Esophagus muscularis mucosa (tissue), 3 donors: Measurements from ENCODE around the gene CLCN4.

ENCODE experiments used
- EP300 ChIP-seq: sonication (generic); formaldehyde crosslinking; IDR thresholded peaks from one replicate; pipeline ENCODE4 v1.6.1; 2017; ENCODE audit warnings: antibody characterized with exemption
- POLR2A ChIP-seq: fragments of 450-650 bp; IDR thresholded peaks from one replicate; pipeline ENCODE4 v1.6.1; 2017; ENCODE audit warnings: antibody characterized with exemption, moderate library complexity, mild to moderate bottlenecking, low read depth
- POLR2AphosphoS5 ChIP-seq, 2 donors: sonication (generic); formaldehyde crosslinking; IDR thresholded peaks; one replicate each; pipeline ENCODE4 v1.6.1; 2017; ENCODE audit warnings: antibody characterized with exemption in 2 of 2

- TF ChIP-seq POLR2AphosphoS5 (IDR thresholded peaks at IDR 0.05) (no peak), EP300 (no peak), POLR2A (no peak)
These were observed 38.2 kb upstream of the CLCN4 start for GRCh38 chrX:10118530-10118929.
